HUES64 (cell line): ENCODE results near the gene KRTAP2-2. TPM values are rescaled to one million over a fixed set of nuclear protein-coding genes. Genes with fewer than 3 reads are reported as not detected.
"Not testable (repeated sequence)": the region's sequence is repeated elsewhere in the genome, so short reads cannot be mapped to it uniquely, and the experiment has no call there.

Experiments
- H3K27ac ChIP-seq: 2 replicates; pipeline ENCODE4 v1.7.0; 2013; ENCODE audit warnings: low read depth, low read length, inconsistent platforms
- H3K27me3 ChIP-seq: 2 replicates; pipeline ENCODE4 v1.6.1; 2013; ENCODE audit warnings: mild to moderate bottlenecking, low read length; ENCODE audit not compliant: insufficient read depth
- H3K36me3 ChIP-seq: 2 replicates; pipeline ENCODE4 v1.6.1; 2013; ENCODE audit warnings: mild to moderate bottlenecking, low read length; ENCODE audit not compliant: insufficient read depth
- H3K4me1 ChIP-seq: 2 replicates; pipeline ENCODE4 v1.6.1; 2013; ENCODE audit warnings: mild to moderate bottlenecking, low read length, moderate library complexity; ENCODE audit not compliant: insufficient read depth
- H3K4me3 ChIP-seq: 2 replicates; pipeline ENCODE4 v1.5.1; 2013; ENCODE audit warnings: mild to moderate bottlenecking, low read length, moderate library complexity
- H3K9ac ChIP-seq: 2 replicates; pipeline ENCODE4 v1.6.1; 2013; ENCODE audit warnings: mild to moderate bottlenecking, low read depth, low read length
- H3K9me3 ChIP-seq: 2 replicates; pipeline ENCODE4 v1.6.1; 2013; ENCODE audit warnings: low read depth, low read length; ENCODE audit not compliant: insufficient read depth
- WGBS: fragments of 150-250, 120-280 bp; methylation state at CpG from one replicate; pipeline ENCODE4 v1.1.7; 2013; ENCODE audit warnings: missing lambda C conversion rate; 5-methylcytosine and 5-hydroxymethylcytosine counted together
- polyA plus RNA-seq, 2 experiments: library from polyadenylated mRNA; stranded (reverse); fragments of 50-300 nt; gene quantifications; one replicate each; pipeline ENCODE4 v1.2.3, GENCODE V29; 2013

KRTAP2-2 gene
- polyA plus RNA-seq (2013, experiment 1 of 2) = not detected
- not detected for polyA plus RNA-seq (2013, experiment 2 of 2)

GRCh38 chr17:41055130-41055529 lies at the start of gene KRTAP2-2:
Gene KRTAP2-2 (minus strand): TSS chr17:41055230. CDS start chr17:41055211, 19 bp downstream.
- not testable (repeated sequence) for H3K27ac ChIP-seq, H3K27me3 ChIP-seq, H3K36me3 ChIP-seq, H3K9me3 ChIP-seq, H3K4me3 ChIP-seq, H3K9ac ChIP-seq, H3K4me1 ChIP-seq
- no CpG with 5 or more reads among the region's 6 CpGs for WGBS

- H3K4me1 ChIP-seq = peaks cover 21% of the 10 kb centered on the region
- 88% methylated on average over 2 of the region's 2 CpGs for WGBS
- H3K36me3 ChIP-seq, H3K9me3 ChIP-seq, H3K27me3 ChIP-seq, H3K4me3 ChIP-seq, H3K27ac ChIP-seq, H3K9ac ChIP-seq: not testable (repeated sequence)
These were observed 49.5 kb upstream of the KRTAP2-2 start for GRCh38 chr17:41104386-41105038.

- Histone ChIP-seq H3K9ac (no peak overlapping the region), H3K27ac (no peak overlapping the region), H3K4me1 (peaks cover 21% of the 10 kb centered on the region), H3K9me3 (no peaks in the 10 kb centered on the region), H3K36me3 (no peaks in the 10 kb centered on the region), H3K4me3 (no peak overlapping the region), H3K27me3 (no peaks in the 10 kb centered on the region)
- WGBS = no CpG with 5 or more reads among the region's 1 CpG
These were observed 48.9 kb upstream of the KRTAP2-2 start for GRCh38 chr17:41103896-41104295.

- H3K4me1 ChIP-seq = peaks cover 4% of the 10 kb centered on the region
- no peaks in the 10 kb centered on the region for H3K27me3 ChIP-seq
- WGBS = 61% methylated on average over 9 of the region's 10 CpGs
- H3K4me3 ChIP-seq = no peak within 1 kb of the TSS
- H3K9ac ChIP-seq = no peak within 1 kb of the TSS
- no peak within 1 kb of the TSS for H3K27ac ChIP-seq
- no peaks in the 10 kb centered on the region for H3K36me3 ChIP-seq
- no peaks in the 10 kb centered on the region for H3K9me3 ChIP-seq
These were observed 46.7 kb upstream of the KRTAP2-2 start, which contains the start of gene KRTAP4-16 for GRCh38 chr17:41101586-41102259. Gene KRTAP4-16 (minus strand): TSS chr17:41102209. CDS start chr17:41102209, 0 bp downstream.

GRCh38 chr17:41099682-41100480 lies 44.9 kb upstream of the KRTAP2-2 start:
- not testable (repeated sequence) for H3K27me3 ChIP-seq, H3K4me1 ChIP-seq, H3K9me3 ChIP-seq, H3K36me3 ChIP-seq, H3K27ac ChIP-seq, H3K4me3 ChIP-seq, H3K9ac ChIP-seq
- 95% methylated on average over 7 of the region's 7 CpGs for WGBS

- Histone ChIP-seq H3K4me1 (no peaks in the 10 kb centered on the region), H3K27ac (no peak overlapping the region), H3K9me3 (0 out of 2 replicates have a peak, but pooled peaks cover 3% of the 10 kb centered on the region), H3K36me3 (no peaks in the 10 kb centered on the region), H3K4me3 (no peak overlapping the region), H3K9ac (no peak overlapping the region), H3K27me3 (no peaks in the 10 kb centered on the region)
- WGBS = 94% methylated on average over 6 of the region's 6 CpGs
These were observed 43.5 kb upstream of the KRTAP2-2 start for GRCh38 chr17:41098481-41098880.

- Histone ChIP-seq H3K27me3 (no peaks in the 10 kb centered on the region), H3K4me3 (no peak within 1 kb of the TSS), H3K4me1 (no peaks in the 10 kb centered on the region), H3K36me3 (no peaks in the 10 kb centered on the region), H3K9ac (no peak within 1 kb of the TSS), H3K27ac (no peak within 1 kb of the TSS), H3K9me3 (0 out of 2 replicates have a peak, but pooled peaks cover 3% of the 10 kb centered on the region)
- 73% methylated on average over 1 of the region's 4 CpGs for WGBS
These were observed 43.0 kb upstream of the KRTAP2-2 start, which contains the start of gene KRTAP4-8 for GRCh38 chr17:41098042-41098441. Gene KRTAP4-8 (minus strand): TSS chr17:41098142. CDS start chr17:41098084, 58 bp downstream.

- no peaks in the 10 kb centered on the region for H3K4me1 ChIP-seq
- H3K9me3 ChIP-seq = peaks cover 18% of the 10 kb centered on the region; the same call in 1 of the 2 replicates
- H3K36me3 ChIP-seq = no peaks in the 10 kb centered on the region
- H3K9ac ChIP-seq = no peak overlapping the region
- no peak overlapping the region for H3K27ac ChIP-seq
- no peak overlapping the region for H3K4me3 ChIP-seq
- H3K27me3 ChIP-seq = no peaks in the 10 kb centered on the region
- 96% methylated on average over 7 of the region's 7 CpGs for WGBS
These were observed 41.0 kb upstream of the KRTAP2-2 start for GRCh38 chr17:41096055-41096454.

- peaks cover 22% of the 10 kb centered on the region; the same call in 1 of the 2 replicates for H3K9me3 ChIP-seq
- not testable (repeated sequence) for H3K27ac ChIP-seq, H3K36me3 ChIP-seq, H3K27me3 ChIP-seq, H3K4me3 ChIP-seq, H3K4me1 ChIP-seq, H3K9ac ChIP-seq
- WGBS = 79% methylated on average over 3 of the region's 4 CpGs
These were observed 33.8 kb upstream of the KRTAP2-2 start for GRCh38 chr17:41088760-41089352.

- H3K27ac ChIP-seq, H3K4me3 ChIP-seq, H3K4me1 ChIP-seq, H3K36me3 ChIP-seq, H3K9me3 ChIP-seq, H3K9ac ChIP-seq, H3K27me3 ChIP-seq: not testable (repeated sequence)
- 91% methylated on average over 13 of the region's 14 CpGs for WGBS
These were observed 29.2 kb upstream of the KRTAP2-2 start, which contains the start of gene KRTAP4-7 for GRCh38 chr17:41084100-41084856. Gene KRTAP4-7 (plus strand): TSS chr17:41084150. CDS start chr17:41084207, 57 bp downstream.
